ENCODE measurements around the gene ATF7IP2. TPM values are rescaled to one million over a fixed set of nuclear protein-coding genes. Genes with fewer than 3 reads are reported as not detected.
A peak's percentile ranks its signal among the peaks of the same experiment; 100 is the strongest.

The ATF7IP2 gene
- total and polyA plus RNA-seq, 9 of the 15 experiments (the other 6 are each of a cell fraction or from before 2014, with no cell fraction given) = 131 to 515 (median 196) TPM

DNA sequence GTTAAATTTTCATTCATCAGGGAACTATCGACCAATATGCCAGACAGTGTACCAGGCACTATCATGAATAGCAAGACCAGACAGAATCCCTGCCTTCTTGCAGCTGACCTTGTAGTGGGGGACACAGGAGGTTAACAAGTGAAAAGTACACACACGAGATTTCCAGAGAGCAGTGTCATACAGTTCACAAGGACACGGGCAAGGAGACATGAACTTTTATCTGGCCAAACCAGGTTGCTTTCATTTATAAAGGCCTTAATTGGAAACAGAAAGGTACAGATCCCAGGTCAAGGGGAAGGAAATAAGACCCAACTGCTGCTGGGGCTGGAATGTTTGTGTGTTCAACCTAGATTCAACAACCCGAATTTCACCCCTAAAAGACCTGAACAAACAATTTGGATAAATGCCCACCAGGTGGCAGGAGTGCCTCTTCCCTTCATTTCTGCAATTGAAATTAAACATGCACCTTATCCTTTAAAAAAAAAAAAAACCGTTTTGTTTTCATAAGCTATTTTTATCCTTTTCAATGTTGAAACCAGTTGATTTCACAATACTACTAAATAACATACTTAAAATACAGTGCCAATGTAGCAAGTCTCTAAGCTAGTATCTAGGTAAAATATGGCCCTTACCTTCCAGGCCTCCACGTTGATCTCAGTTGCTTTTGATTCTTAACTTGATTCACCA, 128.7 kb downstream of the ATF7IP2 start:
- peak; percentile 85 for FAIRE-seq
- no peak overlapping the region for H3K4me2 ChIP-seq (ENCODE audit: insufficient read depth, low read length)
- in situ Hi-C loops (cut with MboI) = loop anchor here (5.0 kb wide), 1 partner anchor 223 kb away; no protein-coding TSS in a partner anchor
- TF ChIP-seq, protein P1, sequence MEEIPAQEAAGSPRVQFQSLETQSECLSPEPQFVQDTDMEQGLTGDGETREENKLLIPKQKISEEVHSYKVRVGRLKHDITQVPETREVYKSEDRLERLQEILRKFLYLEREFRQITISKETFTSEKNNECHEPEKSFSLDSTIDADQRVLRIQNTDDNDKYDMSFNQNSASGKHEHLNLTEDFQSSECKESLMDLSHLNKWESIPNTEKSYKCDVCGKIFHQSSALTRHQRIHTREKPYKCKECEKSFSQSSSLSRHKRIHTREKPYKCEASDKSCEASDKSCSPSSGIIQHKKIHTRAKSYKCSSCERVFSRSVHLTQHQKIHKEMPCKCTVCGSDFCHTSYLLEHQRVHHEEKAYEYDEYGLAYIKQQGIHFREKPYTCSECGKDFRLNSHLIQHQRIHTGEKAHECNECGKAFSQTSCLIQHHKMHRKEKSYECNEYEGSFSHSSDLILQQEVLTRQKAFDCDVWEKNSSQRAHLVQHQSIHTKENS (CRISPR knock-in tag; IDR thresholded peaks at IDR 0.05) = no peak
- TF ChIP-seq CEBPB (tag; IDR thresholded peaks at IDR 0.05) = peak; percentile 85
- TF ChIP-seq, protein P2, sequence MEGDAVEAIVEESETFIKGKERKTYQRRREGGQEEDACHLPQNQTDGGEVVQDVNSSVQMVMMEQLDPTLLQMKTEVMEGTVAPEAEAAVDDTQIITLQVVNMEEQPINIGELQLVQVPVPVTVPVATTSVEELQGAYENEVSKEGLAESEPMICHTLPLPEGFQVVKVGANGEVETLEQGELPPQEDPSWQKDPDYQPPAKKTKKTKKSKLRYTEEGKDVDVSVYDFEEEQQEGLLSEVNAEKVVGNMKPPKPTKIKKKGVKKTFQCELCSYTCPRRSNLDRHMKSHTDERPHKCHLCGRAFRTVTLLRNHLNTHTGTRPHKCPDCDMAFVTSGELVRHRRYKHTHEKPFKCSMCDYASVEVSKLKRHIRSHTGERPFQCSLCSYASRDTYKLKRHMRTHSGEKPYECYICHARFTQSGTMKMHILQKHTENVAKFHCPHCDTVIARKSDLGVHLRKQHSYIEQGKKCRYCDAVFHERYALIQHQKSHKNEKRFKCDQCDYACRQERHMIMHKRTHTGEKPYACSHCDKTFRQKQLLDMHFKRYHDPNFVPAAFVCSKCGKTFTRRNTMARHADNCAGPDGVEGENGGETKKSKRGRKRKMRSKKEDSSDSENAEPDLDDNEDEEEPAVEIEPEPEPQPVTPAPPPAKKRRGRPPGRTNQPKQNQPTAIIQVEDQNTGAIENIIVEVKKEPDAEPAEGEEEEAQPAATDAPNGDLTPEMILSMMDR (IDR thresholded peaks at IDR 0.05 in 2 of 3, conservative IDR thresholded peaks at IDR 0.05 in 1 of 3; ENCODE audit: insufficient read depth in 2 of 3, low read depth in 1 of 3, low read length in 3 of 3) = peak; percentile 59 to 75 (median 61); a peak in 5 of 6 replicates
- no peak for TF ChIP-seq GTF2A2 (tag; IDR thresholded peaks at IDR 0.05)
- TF ChIP-seq EZH2 (IDR thresholded peaks at IDR 0.05; ENCODE audit: borderline replicate concordance, low read depth, low read length) = no peak
- TF ChIP-seq, protein P3, sequence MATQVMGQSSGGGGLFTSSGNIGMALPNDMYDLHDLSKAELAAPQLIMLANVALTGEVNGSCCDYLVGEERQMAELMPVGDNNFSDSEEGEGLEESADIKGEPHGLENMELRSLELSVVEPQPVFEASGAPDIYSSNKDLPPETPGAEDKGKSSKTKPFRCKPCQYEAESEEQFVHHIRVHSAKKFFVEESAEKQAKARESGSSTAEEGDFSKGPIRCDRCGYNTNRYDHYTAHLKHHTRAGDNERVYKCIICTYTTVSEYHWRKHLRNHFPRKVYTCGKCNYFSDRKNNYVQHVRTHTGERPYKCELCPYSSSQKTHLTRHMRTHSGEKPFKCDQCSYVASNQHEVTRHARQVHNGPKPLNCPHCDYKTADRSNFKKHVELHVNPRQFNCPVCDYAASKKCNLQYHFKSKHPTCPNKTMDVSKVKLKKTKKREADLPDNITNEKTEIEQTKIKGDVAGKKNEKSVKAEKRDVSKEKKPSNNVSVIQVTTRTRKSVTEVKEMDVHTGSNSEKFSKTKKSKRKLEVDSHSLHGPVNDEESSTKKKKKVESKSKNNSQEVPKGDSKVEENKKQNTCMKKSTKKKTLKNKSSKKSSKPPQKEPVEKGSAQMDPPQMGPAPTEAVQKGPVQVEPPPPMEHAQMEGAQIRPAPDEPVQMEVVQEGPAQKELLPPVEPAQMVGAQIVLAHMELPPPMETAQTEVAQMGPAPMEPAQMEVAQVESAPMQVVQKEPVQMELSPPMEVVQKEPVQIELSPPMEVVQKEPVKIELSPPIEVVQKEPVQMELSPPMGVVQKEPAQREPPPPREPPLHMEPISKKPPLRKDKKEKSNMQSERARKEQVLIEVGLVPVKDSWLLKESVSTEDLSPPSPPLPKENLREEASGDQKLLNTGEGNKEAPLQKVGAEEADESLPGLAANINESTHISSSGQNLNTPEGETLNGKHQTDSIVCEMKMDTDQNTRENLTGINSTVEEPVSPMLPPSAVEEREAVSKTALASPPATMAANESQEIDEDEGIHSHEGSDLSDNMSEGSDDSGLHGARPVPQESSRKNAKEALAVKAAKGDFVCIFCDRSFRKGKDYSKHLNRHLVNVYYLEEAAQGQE (IDR thresholded peaks at IDR 0.05; ENCODE audit: borderline replicate concordance) = peak; percentile 73
- TF ChIP-seq, protein P3 (CRISPR knock-in tag; IDR thresholded peaks at IDR 0.05; ENCODE audit: low read depth) = no peak
- no peak for TF ChIP-seq BRF1 (IDR thresholded peaks at IDR 0.05; ENCODE audit: borderline replicate concordance, extremely low read depth, insufficient read length)
- no peak for TF ChIP-seq GABPB1 (CRISPR knock-in tag; IDR thresholded peaks at IDR 0.05)
- TF ChIP-seq ZBTB8A (IDR thresholded peaks at IDR 0.05; ENCODE audit: partially characterized antibody) = no peak

More for the DNA sequence above, 128.7 kb downstream of the ATF7IP2 start:
- H3K9me1 ChIP-seq (ENCODE audit: control insufficient read depth, insufficient read depth, low read length) = no peaks in the 10 kb centered on the region
- no peak overlapping the region for H3K27ac ChIP-seq (ENCODE audit: extremely low read depth, low read depth, low read length)
- H3K4me3 ChIP-seq = no peak overlapping the region
- POLR2A ChIA-PET = interaction anchor here (0.7 kb wide), 1 partner anchor 144 kb away, joined by 4 read pairs; no protein-coding TSS in a partner anchor
- intact Hi-C loops (cut with micrococcal nuclease) = loop anchor here (1.0 kb wide), 1 partner anchor 404 kb away; no protein-coding TSS in a partner anchor
- no peaks in the 10 kb centered on the region; a peak in 1 of 5 replicates for H3K27me3 ChIP-seq (ENCODE audit: control insufficient read depth in 2 of 2, insufficient read depth in 2 of 2, low read length in 2 of 2)
- peak overlapping the region; percentile 76 for H2AFZ ChIP-seq (ENCODE audit: low read depth, low read length)
- CTCF ChIA-PET (ENCODE audit: low intra/inter-chr PET ratio) = interaction anchor here (0.6 to 4.1 kb wide), 7 partner anchors 213 to 1825 kb away, joined by 3 to 59 read pairs (median 6); no protein-coding TSS in a partner anchor
- peak; percentile 56 to 63 (median 57) for DNase-seq (ENCODE audit: extremely low read depth in 1 of 4, low spot score in 3 of 4)
- 24% methylated on average over 6 of the region's 6 CpGs for WGBS (ENCODE audit: insufficient coverage, low coverage, missing lambda C conversion rate)
- BruUV-seq (replicated peaks) = no TSS peak
- H4K20me1 ChIP-seq (replicated peaks; ENCODE audit: control insufficient read depth, insufficient read depth, low read length) = no peaks in the 10 kb centered on the region
- no peak overlapping the region for H3K9ac ChIP-seq (ENCODE audit: insufficient read depth in 1 of 2, low read depth in 2 of 2, low read length in 2 of 2)
- 0 out of 2 replicates have a peak, but pooled peaks cover 2% of the 10 kb centered on the region for H3K9me3 ChIP-seq (replicated peaks; ENCODE audit: control insufficient read depth, insufficient read depth, low read depth, low read length)
- H3K79me2 ChIP-seq (ENCODE audit: control insufficient read depth, insufficient read depth, low read length) = no peaks in the 10 kb centered on the region
- H3K36me3 ChIP-seq (ENCODE audit: control insufficient read depth, insufficient read depth, low read length) = no peaks in the 10 kb centered on the region
- peak; percentile 42; the same call in 1 of the 3 replicates for ATAC-seq
- no peaks in the 10 kb centered on the region; a peak in 1 of 5 replicates for H3K4me1 ChIP-seq (replicated peaks in 1 of 2; ENCODE audit: control insufficient read depth in 2 of 2, insufficient read depth in 2 of 2, low read length in 2 of 2)
